ENCODE measurements around the gene EIF3B.
"Not testable (repeated sequence)": the region's sequence is repeated elsewhere in the genome, so short reads cannot be mapped to it uniquely, and the experiment has no call there.

EIF3B gene

DNA sequence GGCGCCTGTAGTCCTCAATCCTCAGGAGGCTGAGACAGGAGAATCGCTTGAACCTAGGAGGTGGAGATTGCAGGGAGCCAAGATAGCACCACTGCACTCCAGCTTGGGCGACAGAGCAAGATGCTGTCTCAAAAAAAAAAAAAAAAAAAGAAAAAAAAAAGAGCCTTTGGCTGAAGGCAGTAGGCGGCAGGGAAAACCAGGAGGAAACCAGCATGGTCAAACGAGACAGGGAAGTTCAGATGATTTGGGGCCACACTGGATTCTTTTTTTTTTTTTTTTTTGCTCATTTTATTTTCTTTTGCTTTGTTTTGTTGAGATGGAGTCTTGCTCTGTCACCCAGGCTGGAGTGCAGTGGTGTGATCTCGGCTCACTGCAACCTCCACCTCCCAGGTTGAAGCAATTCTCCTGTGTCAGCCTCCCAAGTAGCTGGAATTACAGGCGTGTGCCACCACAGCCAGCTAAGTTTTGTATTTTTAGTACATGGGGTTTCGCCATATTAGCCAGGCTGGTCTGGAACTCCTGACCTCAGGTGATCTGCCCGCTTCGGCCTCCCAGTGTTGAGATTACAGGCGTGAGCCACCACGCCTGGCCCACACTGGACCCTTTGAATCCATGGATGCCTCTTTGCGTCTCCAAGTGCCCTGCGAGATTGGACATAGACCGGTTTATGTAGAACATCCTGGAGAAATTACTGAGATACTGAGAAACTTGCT is 7.1 kb upstream of the EIF3B start:
- DNase-seq (ENCODE audit: low read depth) = not testable (repeated sequence)

DNA sequence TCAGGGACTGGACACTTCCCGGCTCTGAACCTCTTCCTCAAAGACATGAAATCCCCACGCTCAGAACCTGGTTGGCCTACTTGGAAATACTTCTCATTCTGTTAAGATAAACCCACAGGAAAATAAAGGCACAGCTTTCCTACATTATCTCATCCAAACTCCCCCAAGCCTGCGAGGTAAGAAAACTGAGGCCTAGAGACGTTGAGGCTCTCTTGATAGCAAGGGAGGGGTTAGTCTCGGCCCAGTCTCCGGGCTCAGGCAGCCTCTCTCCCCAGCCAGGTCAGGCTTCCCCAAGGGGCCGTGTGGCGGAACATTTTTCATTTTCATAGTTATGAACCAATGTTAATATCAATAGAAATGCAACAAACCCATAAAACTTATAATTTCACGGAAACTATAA is 4.6 kb upstream of the EIF3B start:
- no peak for DNase-seq (ENCODE audit: low read depth)

DNA sequence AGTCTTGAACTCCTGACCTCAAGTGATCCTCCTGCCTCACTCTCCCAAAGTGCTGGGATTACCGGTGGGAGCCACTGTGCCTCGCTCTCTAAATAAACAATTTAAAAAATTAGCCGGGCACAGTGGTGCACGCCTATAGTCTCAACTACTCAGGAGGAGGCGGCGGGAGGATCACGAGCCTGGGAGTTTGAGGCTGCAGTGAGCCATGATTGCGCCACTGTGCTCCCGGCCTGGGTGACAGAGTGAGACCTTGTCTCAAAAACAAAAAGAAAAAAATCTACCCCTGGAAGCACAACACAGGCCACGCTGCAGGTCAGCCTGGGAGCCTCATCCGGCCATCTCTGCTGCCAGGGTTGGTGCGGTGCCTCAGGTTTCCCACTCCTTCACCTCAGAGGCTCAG is 3.8 kb upstream of the EIF3B start:
- no peak for DNase-seq (ENCODE audit: low read depth)

DNA sequence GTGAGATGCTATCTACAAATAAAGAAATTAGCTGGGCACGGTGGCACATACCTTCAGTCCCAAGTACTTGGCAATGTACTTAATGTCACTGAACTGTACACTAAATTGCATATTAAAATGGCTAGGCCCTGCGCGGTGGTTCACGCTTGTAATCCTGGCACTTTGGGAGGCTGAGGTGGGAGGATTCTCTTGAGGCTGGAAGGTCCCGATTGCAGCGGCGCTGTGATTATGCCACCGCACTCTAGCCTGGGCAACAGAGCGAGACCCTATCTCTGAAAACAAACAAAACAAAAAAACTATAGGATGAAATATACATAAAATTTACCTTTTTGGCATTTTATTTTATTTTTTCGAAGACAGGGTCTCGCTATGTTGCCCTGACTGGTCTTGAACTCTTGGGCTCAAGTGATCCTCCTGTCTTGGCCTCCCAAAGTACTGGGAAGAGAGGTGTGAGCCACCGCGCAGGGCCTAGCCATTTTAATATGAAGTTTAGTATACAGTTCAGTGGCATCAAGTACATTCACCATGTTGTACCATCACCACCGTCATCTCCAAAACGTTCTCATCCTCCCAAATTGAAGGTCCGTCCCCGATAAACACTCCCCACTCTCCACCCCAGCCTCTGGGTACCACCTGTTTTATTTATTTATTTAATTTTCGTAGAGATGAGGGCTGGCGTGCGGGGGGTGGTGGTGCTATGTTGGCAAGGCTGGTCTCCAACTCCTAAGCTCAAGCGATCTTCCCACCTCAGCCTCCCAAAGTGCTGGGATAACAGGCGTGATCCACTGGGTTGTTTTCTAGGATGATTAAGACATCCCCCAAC is 1.3 kb upstream of the EIF3B start:
- no peak for DNase-seq (ENCODE audit: low read depth)

DNA sequence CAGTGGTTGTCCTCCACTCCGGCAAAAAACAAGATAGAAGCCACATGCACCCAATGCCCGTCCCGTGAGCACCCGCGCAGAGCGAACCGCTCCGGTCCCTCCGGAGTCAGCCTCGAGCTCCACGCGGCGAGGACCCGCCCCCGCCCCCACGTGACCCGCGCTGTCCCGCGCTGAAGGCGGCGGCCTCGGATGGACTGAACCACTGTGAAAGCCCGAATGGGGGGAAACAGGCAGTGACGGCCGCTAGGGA is 766 bp upstream of the EIF3B start:
- peak; percentile 82 for DNase-seq (ENCODE audit: low read depth)

DNA sequence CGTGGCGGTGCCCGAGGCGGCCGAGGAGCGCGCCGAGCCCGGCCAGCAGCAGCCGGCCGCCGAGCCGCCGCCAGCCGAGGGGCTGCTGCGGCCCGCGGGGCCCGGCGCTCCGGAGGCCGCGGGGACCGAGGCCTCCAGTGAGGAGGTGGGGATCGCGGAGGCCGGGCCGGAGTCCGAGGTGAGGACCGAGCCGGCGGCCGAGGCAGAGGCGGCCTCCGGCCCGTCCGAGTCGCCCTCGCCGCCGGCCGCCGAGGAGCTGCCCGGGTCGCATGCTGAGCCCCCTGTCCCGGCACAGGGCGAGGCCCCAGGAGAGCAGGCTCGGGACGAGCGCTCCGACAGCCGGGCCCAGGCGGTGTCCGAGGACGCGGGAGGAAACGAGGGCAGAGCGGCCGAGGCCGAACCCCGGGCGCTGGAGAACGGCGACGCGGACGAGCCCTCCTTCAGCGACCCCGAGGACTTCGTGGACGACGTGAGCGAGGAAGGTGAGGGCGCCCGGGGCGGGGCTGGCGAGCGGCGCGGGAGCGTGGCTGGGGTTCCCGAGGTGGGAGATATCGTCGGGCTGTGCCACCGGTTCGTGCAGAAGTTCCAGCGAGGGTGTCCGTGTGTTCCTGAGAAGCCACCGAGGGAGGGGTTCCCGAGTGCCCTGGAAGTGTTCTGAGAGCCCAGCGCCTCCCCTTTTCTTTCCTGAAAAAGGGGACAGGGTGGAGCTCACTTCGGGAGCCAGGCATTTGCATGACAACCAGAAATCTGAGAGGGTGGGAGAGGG is 495 bp downstream of the EIF3B start:
- no peak for DNase-seq (ENCODE audit: low read depth)

DNA sequence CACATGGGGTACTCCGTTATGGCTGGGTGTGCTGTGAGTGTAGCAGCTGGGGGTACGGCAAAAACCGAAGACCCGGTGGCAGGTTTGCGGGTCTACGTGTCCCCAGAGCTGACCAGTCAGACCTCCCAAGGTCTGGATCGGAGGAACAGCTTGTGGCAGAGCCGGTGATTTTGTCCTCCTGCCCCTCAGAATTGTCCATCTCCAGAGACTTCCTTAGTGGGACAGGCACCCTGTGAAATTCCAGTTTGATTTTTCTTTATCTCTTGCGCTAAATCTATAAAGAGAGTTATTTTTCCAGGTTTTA is 1.0 kb downstream of the EIF3B start:
- DNase-seq (ENCODE audit: low read depth) = no peak

DNA sequence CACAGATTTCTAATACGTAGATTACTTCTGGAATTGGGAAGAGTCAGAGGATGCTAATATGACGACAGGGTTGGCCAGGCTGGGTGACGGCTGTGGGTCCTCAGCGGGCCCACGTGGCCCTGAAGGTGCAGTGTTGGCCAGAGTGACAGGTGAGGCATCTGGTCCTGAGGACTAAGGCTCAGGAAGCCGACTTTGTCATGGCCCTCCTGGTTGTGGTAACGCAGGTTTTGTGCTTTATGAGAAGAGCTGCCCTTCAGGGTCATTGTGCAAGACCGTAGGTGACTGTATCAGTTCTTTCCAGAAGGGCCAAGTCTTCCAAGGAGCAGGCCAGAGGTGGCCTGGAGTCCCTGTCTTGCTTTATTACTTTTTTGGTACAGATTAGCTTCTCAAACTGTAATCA is 2.5 kb downstream of the EIF3B start:
- DNase-seq (ENCODE audit: low read depth) = no peak

DNA sequence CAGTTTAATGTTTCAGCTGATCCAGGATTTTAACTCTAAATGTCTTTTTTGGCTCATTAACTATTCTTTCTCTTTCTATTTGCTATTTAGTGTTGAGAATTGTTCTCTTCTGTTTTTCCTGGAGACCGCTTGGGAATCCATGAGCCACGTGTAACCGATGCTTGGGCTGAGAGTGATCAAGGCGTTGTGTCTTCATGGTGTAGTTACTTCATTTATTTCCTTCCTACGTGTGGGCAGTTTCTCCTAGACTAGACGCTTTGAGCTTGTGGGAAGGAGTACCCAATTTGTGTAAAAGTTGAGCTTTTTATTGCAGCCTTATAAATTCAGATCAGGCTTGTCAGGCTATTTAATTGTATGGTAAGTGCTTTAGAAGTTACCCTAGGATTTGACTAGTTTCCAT is 2.9 kb downstream of the EIF3B start:
- no peak for DNase-seq (ENCODE audit: low read depth)

DNA sequence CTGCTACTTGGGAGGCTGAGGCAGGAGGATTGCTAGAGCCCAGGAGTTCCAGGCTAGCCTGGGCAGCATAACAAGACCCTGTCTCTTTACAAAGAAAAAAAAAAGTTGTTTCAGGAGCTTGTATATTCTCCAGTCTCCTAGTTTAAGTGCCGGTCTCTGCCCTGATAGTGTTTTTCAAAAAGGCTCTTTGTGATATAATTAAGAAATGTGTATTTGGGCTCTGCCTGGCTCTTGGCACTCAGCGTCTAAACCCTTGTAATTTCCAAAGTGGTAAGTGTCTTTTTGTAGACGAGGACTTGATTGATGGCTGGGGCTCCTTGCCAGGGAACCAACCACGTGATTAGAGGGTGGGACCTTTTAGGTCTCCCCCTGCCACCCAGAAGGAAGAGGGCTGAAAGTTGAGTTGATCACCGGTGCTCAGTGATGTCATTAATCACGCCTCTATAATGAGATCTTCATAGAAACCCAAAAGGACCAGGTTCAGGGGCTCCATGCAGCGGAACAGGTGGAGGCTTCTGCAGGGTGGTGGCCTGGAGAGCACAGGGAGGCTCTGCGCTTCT is 4.4 kb downstream of the EIF3B start:
- DNase-seq (ENCODE audit: low read depth) = no peak

DNA sequence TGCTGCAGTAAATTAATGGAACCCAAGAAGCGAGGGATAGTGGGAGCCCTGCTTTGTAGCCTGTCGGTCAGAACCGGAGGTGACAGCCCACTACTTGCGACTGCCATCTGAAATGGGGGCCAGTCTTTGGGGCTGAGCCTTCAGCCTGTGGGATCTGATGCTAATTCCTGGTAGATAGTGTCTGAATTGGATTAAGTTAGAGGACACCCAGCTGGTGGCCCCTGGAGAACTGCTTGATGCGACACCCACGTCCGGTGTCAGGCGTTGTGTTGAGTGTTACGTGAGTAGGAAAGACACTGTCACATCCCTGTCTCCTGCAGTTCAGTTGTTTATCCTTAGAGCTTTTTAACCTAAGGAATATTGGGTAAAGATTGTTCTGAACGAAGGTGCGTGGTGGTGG is 5.0 kb downstream of the EIF3B start:
- DNase-seq (ENCODE audit: low read depth) = no peak

DNA sequence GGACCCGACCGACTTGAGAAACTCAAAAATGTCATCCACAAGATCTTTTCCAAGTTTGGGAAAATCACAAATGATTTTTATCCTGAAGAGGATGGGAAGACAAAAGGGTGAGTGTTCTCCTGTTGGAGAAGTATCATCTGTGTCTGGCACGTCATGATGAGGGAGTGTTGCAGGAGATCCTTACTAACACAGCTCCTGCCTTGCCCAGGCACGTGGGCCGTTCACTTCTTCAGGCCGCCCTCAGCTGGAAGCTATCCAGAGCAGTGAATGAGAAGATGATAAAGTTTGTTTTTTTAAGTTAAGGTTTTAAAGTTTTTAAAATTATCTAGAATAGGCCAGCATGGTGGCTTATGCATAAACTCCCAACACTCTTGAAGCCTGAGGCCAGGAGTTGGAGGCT is 6.2 kb downstream of the EIF3B start:
- DNase-seq (ENCODE audit: low read depth) = no peak

DNA sequence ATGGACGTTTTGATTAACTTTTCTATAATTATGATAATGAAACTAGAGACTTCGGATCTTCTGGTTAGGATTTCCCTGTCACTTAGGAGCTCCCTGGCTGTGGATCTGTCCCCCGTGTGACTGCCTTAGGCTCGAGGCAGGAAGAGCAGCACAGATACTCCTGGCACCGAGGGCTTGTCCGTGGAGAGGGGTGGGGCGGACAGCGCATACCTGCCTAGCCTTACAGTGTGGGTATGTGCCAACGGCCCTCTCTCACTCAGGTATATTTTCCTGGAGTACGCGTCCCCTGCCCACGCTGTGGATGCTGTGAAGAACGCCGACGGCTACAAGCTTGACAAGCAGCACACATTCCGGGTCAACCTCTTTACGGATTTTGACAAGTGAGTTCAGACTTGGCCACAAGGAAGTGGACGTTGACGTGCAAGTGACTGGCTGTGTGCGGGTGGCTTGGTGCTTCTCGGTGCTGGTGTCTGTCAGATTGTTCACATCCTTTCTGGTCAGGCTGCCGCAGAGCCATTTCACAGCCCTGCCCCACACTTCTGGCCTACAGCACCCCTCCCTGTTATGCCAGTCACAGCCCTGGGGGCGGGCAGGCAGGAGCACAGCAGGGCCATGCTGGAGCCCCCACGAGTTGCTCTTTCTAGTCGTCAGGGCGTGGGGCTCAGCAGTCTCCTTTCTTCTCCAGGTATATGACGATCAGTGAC is 7.9 kb downstream of the EIF3B start:
- DNase-seq (ENCODE audit: low read depth) = no peak

DNA sequence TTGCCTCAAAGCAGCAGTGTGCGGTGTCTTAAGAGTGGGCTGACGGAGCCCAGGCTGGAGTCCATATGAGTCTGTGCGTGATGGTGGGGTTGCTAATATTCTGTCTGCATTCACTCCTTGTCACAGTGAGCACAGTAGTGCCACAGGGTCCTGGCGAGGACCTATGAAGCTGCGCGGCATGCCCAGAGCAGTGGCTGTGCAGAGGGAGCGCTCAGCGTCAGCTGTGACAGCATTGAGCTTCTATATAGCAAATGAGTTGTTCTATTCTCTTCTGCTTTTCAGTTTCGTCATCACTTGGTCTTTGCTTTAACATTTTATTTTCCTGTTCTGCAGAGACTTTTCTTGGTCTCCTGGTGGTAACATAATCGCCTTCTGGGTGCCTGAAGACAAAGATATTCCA is 14.5 kb downstream of the EIF3B start:
- no peak for DNase-seq (ENCODE audit: low read depth)

DNA sequence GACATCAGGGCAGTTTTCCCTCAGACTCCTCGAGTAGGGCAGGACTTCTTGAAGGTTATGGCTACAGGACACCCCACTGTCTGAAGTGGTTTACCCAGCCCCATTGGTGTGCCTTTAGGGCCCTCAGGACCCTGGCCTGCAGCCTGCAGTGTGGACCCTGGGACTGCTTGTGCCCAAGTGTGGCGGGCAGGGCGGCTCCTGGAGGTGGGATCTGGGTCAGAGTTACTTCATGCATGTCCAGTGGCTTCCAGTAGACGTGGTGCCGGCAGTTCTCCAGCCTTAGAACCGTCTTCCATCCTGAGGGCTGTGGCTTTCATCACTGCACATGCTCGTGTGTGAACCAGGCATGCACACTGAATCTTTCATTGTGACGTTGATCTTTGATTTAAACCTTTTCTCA is 16.7 kb downstream of the EIF3B start:
- no peak for DNase-seq (ENCODE audit: low read depth)

DNA sequence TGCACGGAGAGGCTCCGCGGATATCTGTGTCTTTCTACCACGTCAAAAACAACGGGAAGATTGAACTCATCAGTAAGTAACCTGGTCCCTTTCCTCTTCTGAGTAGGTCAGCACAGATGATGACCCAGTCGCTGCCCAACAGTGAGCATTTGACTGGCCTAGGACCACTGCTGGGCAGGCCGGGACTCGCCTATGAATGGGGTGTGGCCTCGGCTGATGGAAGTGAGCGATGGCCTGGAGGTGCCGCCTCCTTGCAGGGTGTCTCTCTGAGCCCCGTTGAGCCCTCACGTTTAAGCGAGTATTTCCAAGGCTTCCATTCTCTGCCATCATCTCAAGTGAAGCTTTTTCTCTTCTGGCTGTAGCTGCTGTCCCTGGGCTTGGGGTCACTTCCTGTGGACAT is 18.1 kb downstream of the EIF3B start:
- DNase-seq (ENCODE audit: low read depth) = no peak

DNA sequence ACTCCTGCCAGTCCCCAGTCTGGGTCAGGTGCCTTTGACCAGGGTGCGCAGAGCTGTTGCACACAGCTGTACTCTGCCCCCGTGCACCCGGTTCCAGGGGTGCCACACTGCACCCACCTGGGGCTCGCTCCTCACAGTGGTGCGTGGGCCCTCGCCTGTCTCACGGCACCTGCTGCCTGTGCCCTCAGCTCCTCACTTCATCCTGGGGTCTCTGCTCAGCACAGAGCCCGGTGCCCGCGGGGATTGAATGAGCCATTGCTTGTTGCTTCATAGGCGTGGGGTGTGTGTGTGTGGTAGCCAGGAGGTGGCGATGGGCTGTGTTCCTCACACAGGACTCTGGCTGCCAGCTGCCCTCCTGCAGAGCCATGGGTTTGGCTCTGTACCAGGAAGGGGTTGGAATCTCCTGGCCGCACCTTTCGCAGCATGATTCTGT is 18.5 kb downstream of the EIF3B start:
- DNase-seq (ENCODE audit: low read depth) = no peak

DNA sequence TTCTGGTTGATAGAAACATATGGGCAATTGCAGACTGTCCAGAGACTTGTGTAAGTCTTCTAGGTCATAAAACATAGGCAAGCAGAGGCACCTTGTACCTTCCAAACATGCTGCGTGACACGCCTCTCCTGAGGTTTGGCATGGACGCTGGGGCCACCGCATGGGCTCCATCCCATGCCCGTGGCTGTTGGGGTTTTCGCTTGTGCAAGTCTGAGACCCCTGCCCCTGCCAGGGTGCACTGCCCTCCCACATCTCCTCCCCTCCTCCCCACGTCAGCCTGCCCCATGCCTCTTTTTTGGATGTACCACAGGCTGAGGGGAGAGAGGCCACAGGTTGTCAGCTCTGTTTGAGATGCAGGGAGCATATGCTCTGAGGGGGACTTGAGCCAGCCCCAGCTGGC is 19.0 kb downstream of the EIF3B start:
- no peak for DNase-seq (ENCODE audit: low read depth)

DNA sequence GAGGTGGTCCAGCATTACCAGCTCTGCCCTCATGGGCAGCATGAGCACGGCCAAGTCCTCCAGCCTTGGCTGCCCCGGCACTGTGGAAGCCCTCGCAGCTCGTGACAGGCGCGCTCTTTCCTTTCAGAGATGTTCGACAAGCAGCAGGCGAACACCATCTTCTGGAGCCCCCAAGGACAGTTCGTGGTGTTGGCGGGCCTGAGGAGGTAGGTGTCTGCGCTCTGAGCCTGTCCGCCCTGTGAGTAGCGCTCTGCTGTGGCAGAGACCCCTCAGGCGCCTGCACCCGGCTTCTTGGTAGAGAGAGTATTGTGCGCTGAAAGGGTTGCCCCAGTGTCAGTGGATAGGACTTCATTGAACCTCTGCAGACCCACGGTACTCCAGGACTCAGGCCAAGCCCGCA is 19.8 kb downstream of the EIF3B start:
- DNase-seq (ENCODE audit: low read depth) = no peak

DNA sequence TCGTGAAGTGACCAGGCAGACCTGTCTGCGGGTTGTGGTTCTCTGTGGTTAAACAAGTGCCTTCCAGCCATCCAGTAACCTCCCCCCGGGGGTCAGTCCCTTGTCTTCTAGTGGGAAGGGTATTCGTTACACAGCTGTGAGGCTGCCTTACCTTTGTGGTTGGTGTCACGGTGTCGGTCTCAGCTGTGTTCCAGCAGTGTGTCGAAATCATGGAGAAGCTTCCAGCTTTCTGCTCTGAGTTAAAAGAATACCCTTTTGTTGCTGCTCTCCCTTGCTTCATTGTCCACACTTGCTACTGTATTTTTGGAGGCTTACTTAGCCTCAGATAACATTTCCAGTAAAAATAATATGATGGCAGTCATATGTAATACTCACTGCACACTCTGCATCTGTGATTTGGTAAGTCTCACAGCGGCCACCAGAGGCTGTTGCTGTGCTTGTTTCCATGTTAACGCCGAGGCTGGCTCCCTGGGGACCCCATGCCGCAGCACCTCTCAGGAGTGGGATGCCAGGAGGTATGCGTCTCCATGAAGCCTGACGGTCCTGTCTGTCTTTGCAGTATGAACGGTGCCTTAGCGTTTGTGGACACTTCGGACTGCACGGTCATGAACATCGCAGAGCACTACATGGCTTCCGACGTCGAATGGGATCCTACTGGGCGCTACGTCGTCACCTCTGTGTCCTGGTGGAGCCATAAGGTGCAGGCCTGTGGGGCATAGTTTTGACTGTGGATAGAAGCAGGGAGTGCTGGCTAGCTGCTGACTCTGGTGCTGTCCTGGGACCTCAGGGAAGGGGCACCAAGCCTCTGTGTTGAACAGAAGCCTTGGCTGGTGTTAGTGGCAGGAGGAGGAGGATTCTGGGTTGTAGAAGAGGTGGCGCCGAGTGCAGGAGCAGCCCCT is 20.5 kb downstream of the EIF3B start:
- DNase-seq (ENCODE audit: low read depth) = no peak
